ENCODE data around the gene FMNL3.

FMNL3 gene

GRCh38 chr12:49588721-49589516, 118.3 kb downstream of the FMNL3 start:
- no peak overlapping the region for H3K4me3 ChIP-seq (ENCODE audit: low read depth, low read length)
- no peak for DNase-seq (ENCODE audit: low read depth, low spot score)
- no peak for TF ChIP-seq CTCF (IDR thresholded peaks at IDR 0.05; ENCODE audit: low read depth, low read length)
- in situ Hi-C loops (cut with HindIII; ENCODE audit: low sequenced_read_pairs) = no loop called here

GRCh38 chr12:49588281-49588680, 118.9 kb downstream of the FMNL3 start:
- DNase-seq (ENCODE audit: low read depth, low spot score) = no peak
- in situ Hi-C loops (cut with HindIII; ENCODE audit: low sequenced_read_pairs) = no loop called here
- TF ChIP-seq CTCF (IDR thresholded peaks at IDR 0.05; ENCODE audit: low read depth, low read length) = no peak
- no peak overlapping the region for H3K4me3 ChIP-seq (ENCODE audit: low read depth, low read length)

- in situ Hi-C loops (cut with HindIII; ENCODE audit: low sequenced_read_pairs) = no loop called here
- TF ChIP-seq CTCF (IDR thresholded peaks at IDR 0.05; ENCODE audit: low read depth, low read length) = no peak
Measured at GRCh38 chr12:49587174-49587908, 119.9 kb downstream of the FMNL3 start.

More at GRCh38 chr12:49587174-49587908, 119.9 kb downstream of the FMNL3 start:
- H3K4me3 ChIP-seq (ENCODE audit: low read depth, low read length) = no peak overlapping the region
- no peak for DNase-seq (ENCODE audit: low read depth, low spot score)
